ENCODE data around the gene SIGLECL1. TPM values are rescaled to one million over a fixed set of nuclear protein-coding genes. Genes with fewer than 3 reads are reported as not detected.
"Not testable (repeated sequence)": the region's sequence is repeated elsewhere in the genome, so short reads cannot be mapped to it uniquely, and the experiment has no call there.

SIGLECL1 gene
- total RNA-seq, 1 donor from 2014 or later = not detected

- no peak for DNase-seq (ENCODE audit: low read depth)
- FAIRE-seq = no peak
- Histone ChIP-seq H3K36me3 (ENCODE audit: control insufficient read depth, insufficient read depth, low read length) (no peaks in the 10 kb centered on the region), H3K4me3 (ENCODE audit: low read depth, low read length) (no peak overlapping the region), H3K27me3 (ENCODE audit: control insufficient read depth, insufficient read depth, low read length) (no peaks in the 10 kb centered on the region)
- TF ChIP-seq CTCF (IDR thresholded peaks at IDR 0.05; ENCODE audit: insufficient read depth, low read length, severe bottlenecking) = no peak
Observed at GRCh38 chr19:51210191-51210784, 40.6 kb upstream of the SIGLECL1 start.

- FAIRE-seq; H3K36me3 ChIP-seq (ENCODE audit: control insufficient read depth, insufficient read depth, low read length); H3K4me3 ChIP-seq (ENCODE audit: low read depth, low read length); DNase-seq (ENCODE audit: low read depth); H3K27me3 ChIP-seq (ENCODE audit: control insufficient read depth, insufficient read depth, low read length): not testable (repeated sequence)
Observed at GRCh38 chr19:51210874-51211361, 40.0 kb upstream of the SIGLECL1 start.

GRCh38 chr19:51211833-51212232 lies 39.0 kb upstream of the SIGLECL1 start:
- DNase-seq (ENCODE audit: low read depth) (no peak), FAIRE-seq (no peak)
- H3K4me3 ChIP-seq (ENCODE audit: low read depth, low read length) = no peak overlapping the region
- no peak for TF ChIP-seq CTCF (IDR thresholded peaks at IDR 0.05; ENCODE audit: insufficient read depth, low read length, severe bottlenecking)
- no peaks in the 10 kb centered on the region for H3K27me3 ChIP-seq (ENCODE audit: control insufficient read depth, insufficient read depth, low read length)
- H3K36me3 ChIP-seq (ENCODE audit: control insufficient read depth, insufficient read depth, low read length) = no peaks in the 10 kb centered on the region

GRCh38 chr19:51219307-51219706 lies 31.6 kb upstream of the SIGLECL1 start:
- no peak overlapping the region for H3K4me3 ChIP-seq (ENCODE audit: low read depth, low read length)
- H3K27me3 ChIP-seq (ENCODE audit: control insufficient read depth, insufficient read depth, low read length) = no peaks in the 10 kb centered on the region
- no peak for FAIRE-seq
- no peak for DNase-seq (ENCODE audit: low read depth)
- no peaks in the 10 kb centered on the region for H3K36me3 ChIP-seq (ENCODE audit: control insufficient read depth, insufficient read depth, low read length)
- TF ChIP-seq CTCF (IDR thresholded peaks at IDR 0.05; ENCODE audit: insufficient read depth, low read length, severe bottlenecking) = no peak

GRCh38 chr19:51219971-51220370 lies 30.9 kb upstream of the SIGLECL1 start:
- FAIRE-seq = no peak
- Histone ChIP-seq H3K27me3 (ENCODE audit: control insufficient read depth, insufficient read depth, low read length) (no peaks in the 10 kb centered on the region), H3K4me3 (ENCODE audit: low read depth, low read length) (no peak overlapping the region), H3K36me3 (ENCODE audit: control insufficient read depth, insufficient read depth, low read length) (no peaks in the 10 kb centered on the region)
- TF ChIP-seq CTCF (IDR thresholded peaks at IDR 0.05; ENCODE audit: insufficient read depth, low read length, severe bottlenecking) = no peak
- DNase-seq (ENCODE audit: low read depth) = no peak

- no peak for DNase-seq (ENCODE audit: low read depth)
- no peak for FAIRE-seq
- Histone ChIP-seq H3K4me3 (ENCODE audit: low read depth, low read length) (no peak overlapping the region), H3K27me3 (ENCODE audit: control insufficient read depth, insufficient read depth, low read length) (no peaks in the 10 kb centered on the region), H3K36me3 (ENCODE audit: control insufficient read depth, insufficient read depth, low read length) (no peaks in the 10 kb centered on the region)
- no peak for TF ChIP-seq CTCF (IDR thresholded peaks at IDR 0.05; ENCODE audit: insufficient read depth, low read length, severe bottlenecking)
Observed at GRCh38 chr19:51220996-51221395, 29.9 kb upstream of the SIGLECL1 start.

Measured in bronchial epithelial cell (primary cell).